Activated CD4-positive, alpha-beta T cell treated with anti-CD3 and anti-CD28 coated beads, Interleukin-10, Interleukin-2, amounts not matched to agents 100 ng/mL and 50 ng/mL, durations not matched to agents 16 hours and 8 hours (primary cell): ENCODE measurements around the gene OR51B2.
"Not testable (repeated sequence)": the region's sequence is repeated elsewhere in the genome, so short reads cannot be mapped to it uniquely, and the experiment has no call there.

Experiments used
- DNase-seq: peaks from one replicate; pipeline ENCODE4 v3.0.0-alpha.2; 2020

The OR51B2 gene

GRCh38 chr11:5324197-5324596, at the start of gene OR51B2:
TSS of gene OR51B2 (minus strand) at chr11:5324297. CDS start at chr11:5324297, 0 bp downstream.
- DNase-seq = no peak

GRCh38 chr11:5369789-5370188, 45.7 kb upstream of the OR51B2 start:
- DNase-seq = no peak

GRCh38 chr11:5368502-5369043, 44.5 kb upstream of the OR51B2 start:
- no peak for DNase-seq

GRCh38 chr11:5367448-5368074, 43.5 kb upstream of the OR51B2 start:
- DNase-seq = no peak

GRCh38 chr11:5366856-5367255, 42.8 kb upstream of the OR51B2 start:
- no peak for DNase-seq

- not testable (repeated sequence) for DNase-seq
Observed at GRCh38 chr11:5366365-5366764, 42.3 kb upstream of the OR51B2 start.

GRCh38 chr11:5364214-5364613, 40.1 kb upstream of the OR51B2 start:
- no peak for DNase-seq

GRCh38 chr11:5363679-5364078, 39.6 kb upstream of the OR51B2 start:
- DNase-seq = no peak

- DNase-seq = no peak
Observed at GRCh38 chr11:5362017-5362625, 38.0 kb upstream of the OR51B2 start.

- not testable (repeated sequence) for DNase-seq
Observed at GRCh38 chr11:5356031-5356430, 31.9 kb upstream of the OR51B2 start.

- DNase-seq = no peak
Observed at GRCh38 chr11:5351208-5351607, 27.1 kb upstream of the OR51B2 start, which contains the start of gene OR51B6. TSS of gene OR51B6 (plus strand) at chr11:5351508. CDS start at chr11:5351508, 0 bp downstream.

GRCh38 chr11:5349550-5349949, 25.5 kb upstream of the OR51B2 start:
- no peak for DNase-seq

GRCh38 chr11:5348551-5349194, 24.6 kb upstream of the OR51B2 start:
- no peak for DNase-seq

GRCh38 chr11:5345831-5346230, 21.7 kb upstream of the OR51B2 start:
- no peak for DNase-seq

GRCh38 chr11:5343474-5344335, 19.6 kb upstream of the OR51B2 start, which contains the start of gene OR51B5:
TSS of gene OR51B5 (minus strand) at chr11:5343524. CDS start at chr11:5343524, 0 bp downstream.
- DNase-seq = no peak

GRCh38 chr11:5339771-5340322, 15.8 kb upstream of the OR51B2 start:
- DNase-seq = no peak

GRCh38 chr11:5337253-5337652, 13.2 kb upstream of the OR51B2 start:
- not testable (repeated sequence) for DNase-seq

- no peak for DNase-seq
Observed at GRCh38 chr11:5336331-5336730, 12.2 kb upstream of the OR51B2 start.

- no peak for DNase-seq
Observed at GRCh38 chr11:5335170-5335569, 11.1 kb upstream of the OR51B2 start.

GRCh38 chr11:5317292-5317691, 6.8 kb downstream of the OR51B2 start:
- DNase-seq = no peak

- DNase-seq = not testable (repeated sequence)
Observed at GRCh38 chr11:5313326-5314023, 10.6 kb downstream of the OR51B2 start.

GRCh38 chr11:5310423-5310822, 13.7 kb downstream of the OR51B2 start:
- DNase-seq = no peak
